ENCODE data around the gene BTBD6. TPM values are rescaled to one million over a fixed set of nuclear protein-coding genes. Genes with fewer than 3 reads are reported as not detected.

Gene BTBD6
- total and polyA plus RNA-seq, 9 donors: 16.6 to 40.1 (median 34.4) TPM

DNA sequence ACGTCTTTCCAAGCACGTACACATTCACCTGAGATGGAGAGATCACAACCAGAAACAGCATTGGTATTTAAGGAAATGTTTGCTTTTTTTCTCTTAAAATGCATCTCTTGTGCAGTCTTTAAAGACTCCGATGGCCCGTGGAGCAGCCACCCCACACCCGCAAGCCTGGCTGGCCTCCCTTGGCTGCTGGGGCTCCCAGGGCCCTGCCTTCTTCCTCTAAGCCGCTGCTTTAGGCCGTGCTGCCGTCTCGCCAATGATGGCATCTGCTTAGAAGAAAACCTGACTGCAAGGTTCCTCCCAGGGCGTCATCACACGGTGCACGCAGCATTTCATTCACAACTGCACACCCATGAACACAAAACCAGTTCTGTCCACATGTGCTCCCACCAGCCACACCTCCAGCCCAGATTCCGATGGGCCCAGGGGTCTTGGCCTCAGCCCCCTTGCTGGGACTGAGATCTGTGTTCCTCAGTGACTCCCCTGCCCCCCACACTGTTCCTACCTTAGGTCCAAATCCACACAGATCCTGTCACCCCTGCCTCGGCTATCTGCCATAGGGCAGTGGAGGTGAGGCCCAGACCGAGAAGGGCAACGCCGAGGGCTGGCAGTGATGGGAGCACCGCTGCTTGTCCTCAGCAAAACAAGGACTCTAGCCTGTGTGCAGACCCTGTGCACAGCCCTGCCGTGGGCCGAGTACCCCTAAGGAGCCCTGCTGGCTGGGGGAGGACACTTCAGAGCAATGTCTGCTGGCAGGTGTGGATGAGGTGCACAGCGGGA lies 4.4 kb downstream of the BTBD6 start:
- Histone ChIP-seq H3K4me1 (ENCODE audit: insufficient read depth) (peaks cover 4% of the 10 kb centered on the region), H3K27ac (no peak overlapping the region), H3K4me3 (no peak overlapping the region), H3K27me3 (no peaks in the 10 kb centered on the region), H3K36me3 (no peaks in the 10 kb centered on the region), H3K9me3 (no peaks in the 10 kb centered on the region)
- intact Hi-C loops (cut with DNase I): no loop called here
- TF ChIP-seq, protein P1, sequence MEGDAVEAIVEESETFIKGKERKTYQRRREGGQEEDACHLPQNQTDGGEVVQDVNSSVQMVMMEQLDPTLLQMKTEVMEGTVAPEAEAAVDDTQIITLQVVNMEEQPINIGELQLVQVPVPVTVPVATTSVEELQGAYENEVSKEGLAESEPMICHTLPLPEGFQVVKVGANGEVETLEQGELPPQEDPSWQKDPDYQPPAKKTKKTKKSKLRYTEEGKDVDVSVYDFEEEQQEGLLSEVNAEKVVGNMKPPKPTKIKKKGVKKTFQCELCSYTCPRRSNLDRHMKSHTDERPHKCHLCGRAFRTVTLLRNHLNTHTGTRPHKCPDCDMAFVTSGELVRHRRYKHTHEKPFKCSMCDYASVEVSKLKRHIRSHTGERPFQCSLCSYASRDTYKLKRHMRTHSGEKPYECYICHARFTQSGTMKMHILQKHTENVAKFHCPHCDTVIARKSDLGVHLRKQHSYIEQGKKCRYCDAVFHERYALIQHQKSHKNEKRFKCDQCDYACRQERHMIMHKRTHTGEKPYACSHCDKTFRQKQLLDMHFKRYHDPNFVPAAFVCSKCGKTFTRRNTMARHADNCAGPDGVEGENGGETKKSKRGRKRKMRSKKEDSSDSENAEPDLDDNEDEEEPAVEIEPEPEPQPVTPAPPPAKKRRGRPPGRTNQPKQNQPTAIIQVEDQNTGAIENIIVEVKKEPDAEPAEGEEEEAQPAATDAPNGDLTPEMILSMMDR (IDR thresholded peaks at IDR 0.05): no peak
- TF ChIP-seq POLR2A (IDR thresholded peaks at IDR 0.05): no peak
- no peak for TF ChIP-seq EP300 (IDR thresholded peaks at IDR 0.05)
- DNase-seq: no peak
- WGBS, 3 donors: 81 to 88% (median 85%) methylated on average over 21 of the region's 21 CpGs

DNA sequence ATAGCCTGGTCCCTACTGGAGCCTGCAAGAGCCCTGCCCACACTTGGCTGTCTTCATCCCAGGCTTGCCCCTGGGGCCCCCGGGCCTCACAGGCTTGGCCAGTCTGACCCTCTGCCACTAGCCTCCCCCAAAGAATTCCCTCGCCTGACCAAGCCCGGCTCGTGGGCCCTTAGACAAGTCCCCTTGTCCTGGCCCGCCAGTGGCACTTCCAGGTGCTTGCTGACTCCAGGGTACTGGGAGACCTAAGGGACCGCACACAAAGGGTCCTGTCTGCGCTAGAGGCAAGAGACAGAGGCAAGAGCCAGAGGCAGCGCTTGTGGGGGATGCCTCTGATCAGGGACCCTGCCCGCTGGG lies 5.0 kb downstream of the BTBD6 start:
- H3K36me3 ChIP-seq: no peaks in the 10 kb centered on the region
- H3K27ac ChIP-seq: no peak overlapping the region
- WGBS, 3 donors: 87 to 91% (median 89%) methylated on average over 9 of the region's 9 CpGs
- H3K4me3 ChIP-seq: no peak overlapping the region
- H3K27me3 ChIP-seq: no peaks in the 10 kb centered on the region
- no peak for DNase-seq
- H3K9me3 ChIP-seq: no peaks in the 10 kb centered on the region
- H3K4me1 ChIP-seq (ENCODE audit: insufficient read depth): peaks cover 1% of the 10 kb centered on the region
- intact Hi-C loops (cut with DNase I): no loop called here
- TF ChIP-seq POLR2A (IDR thresholded peaks at IDR 0.05): no peak

DNA sequence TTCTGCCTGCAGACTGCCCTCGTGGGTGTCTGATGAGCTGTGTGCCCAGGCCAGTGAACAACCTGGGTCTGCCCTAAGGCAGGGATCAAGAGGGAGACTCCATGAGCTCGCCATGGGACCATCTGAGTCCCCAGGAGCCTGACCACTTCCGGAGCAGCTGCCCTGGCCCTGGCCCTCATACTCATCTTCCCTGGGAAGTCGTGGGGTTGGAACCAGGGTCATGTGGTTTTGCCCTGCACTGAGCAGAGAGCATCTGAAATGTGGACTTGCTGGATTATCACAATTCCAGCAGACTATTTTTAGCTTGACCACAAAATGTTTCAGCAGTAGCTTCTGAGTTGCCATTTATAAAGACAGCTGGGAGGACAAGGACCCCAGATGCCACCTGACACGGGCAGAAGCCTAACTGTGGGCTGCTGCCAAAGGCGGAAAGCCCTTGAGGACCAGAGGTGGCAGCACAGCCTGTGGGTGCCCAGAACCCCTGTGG lies 6.7 kb downstream of the BTBD6 start:
- intact Hi-C loops (cut with DNase I): no loop called here
- DNase-seq: no peak
- Histone ChIP-seq H3K27ac (no peak overlapping the region), H3K9me3 (no peaks in the 10 kb centered on the region), H3K4me3 (no peak overlapping the region), H3K4me1 (ENCODE audit: insufficient read depth) (no peaks in the 10 kb centered on the region), H3K27me3 (no peaks in the 10 kb centered on the region), H3K36me3 (no peaks in the 10 kb centered on the region)
- no peak for TF ChIP-seq EP300 (IDR thresholded peaks at IDR 0.05)
- TF ChIP-seq POLR2A (IDR thresholded peaks at IDR 0.05): no peak
- TF ChIP-seq, protein P1 (IDR thresholded peaks at IDR 0.05): no peak
- WGBS, 3 donors: 73 to 76% (median 75%) methylated on average over 6 of the region's 6 CpGs

DNA sequence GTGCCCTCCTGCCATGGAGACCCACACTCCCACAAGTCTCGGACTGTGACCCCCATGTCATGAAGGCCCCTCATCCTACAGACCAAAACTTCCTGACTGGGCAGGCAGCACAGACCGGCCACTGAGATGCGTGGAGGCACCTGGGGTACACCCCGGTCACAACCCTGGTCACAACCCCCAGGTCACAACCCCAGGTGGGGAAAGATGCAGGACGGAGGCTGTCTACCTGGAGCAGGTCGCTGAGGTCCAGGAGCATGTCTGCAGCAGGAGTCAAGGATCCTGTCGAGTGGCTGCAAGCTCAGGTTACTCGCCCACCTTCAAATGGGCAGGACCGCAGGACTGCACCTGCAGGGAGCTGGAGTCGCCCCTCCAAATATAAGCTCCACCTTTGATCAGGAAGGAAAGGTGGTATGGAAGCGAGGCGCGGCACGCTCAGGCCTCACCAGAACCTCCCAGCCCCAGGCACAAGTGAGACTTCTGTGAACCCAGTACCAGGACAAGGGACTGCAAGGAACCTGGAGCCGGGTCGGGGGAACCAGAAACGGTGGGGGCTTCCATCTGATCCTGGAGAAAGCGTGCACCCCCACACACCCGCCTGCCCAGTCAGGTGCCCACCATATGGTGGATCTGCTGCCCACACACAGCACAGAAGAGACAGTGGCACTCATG lies 8.1 kb downstream of the BTBD6 start:
- DNase-seq: no peak
- no peak overlapping the region for H3K4me3 ChIP-seq
- no peak for TF ChIP-seq EP300 (IDR thresholded peaks at IDR 0.05)
- no peak for TF ChIP-seq POLR2A (IDR thresholded peaks at IDR 0.05)
- TF ChIP-seq, protein P1 (IDR thresholded peaks at IDR 0.05): no peak
- no peaks in the 10 kb centered on the region for H3K36me3 ChIP-seq
- no peaks in the 10 kb centered on the region for H3K4me1 ChIP-seq (ENCODE audit: insufficient read depth)
- WGBS, 3 donors: 94 to 96% (median 94%) methylated on average over 19 of the region's 19 CpGs
- no peaks in the 10 kb centered on the region for H3K9me3 ChIP-seq
- intact Hi-C loops (cut with DNase I): no loop called here
- no peaks in the 10 kb centered on the region for H3K27me3 ChIP-seq
- H3K27ac ChIP-seq: no peak overlapping the region

DNA sequence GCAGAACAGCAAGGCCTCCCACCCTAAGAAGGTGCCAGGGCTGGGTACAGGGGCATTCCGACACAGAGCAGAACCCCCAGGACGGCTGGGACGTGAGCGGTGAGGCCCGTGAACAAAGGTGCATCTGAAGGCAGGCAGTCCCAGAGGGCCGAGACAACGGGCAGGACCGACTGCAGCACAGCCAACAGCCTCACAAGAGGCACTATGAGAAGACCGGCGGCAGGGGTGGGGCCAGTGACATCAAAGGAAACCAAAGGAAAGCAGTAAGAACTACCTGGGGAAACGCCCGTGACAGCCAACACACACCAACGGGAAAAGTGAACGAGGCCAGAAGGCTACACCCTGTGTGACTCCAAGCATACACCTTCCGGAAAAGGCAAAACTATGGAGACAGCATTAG lies 9.1 kb downstream of the BTBD6 start:
- no peaks in the 10 kb centered on the region for H3K4me1 ChIP-seq (ENCODE audit: insufficient read depth)
- 88 to 90% (median 89%) methylated on average over 15 of the region's 15 CpGs for WGBS, 3 donors
- DNase-seq: no peak
- intact Hi-C loops (cut with DNase I): no loop called here
- H3K27me3 ChIP-seq: no peaks in the 10 kb centered on the region
- no peak overlapping the region for H3K4me3 ChIP-seq
- TF ChIP-seq, protein P1 (IDR thresholded peaks at IDR 0.05): no peak
- TF ChIP-seq EP300 (IDR thresholded peaks at IDR 0.05) (no peak), POLR2A (IDR thresholded peaks at IDR 0.05) (no peak)
- no peaks in the 10 kb centered on the region for H3K9me3 ChIP-seq
- H3K27ac ChIP-seq: no peak overlapping the region
- H3K36me3 ChIP-seq: no peaks in the 10 kb centered on the region

Data from ovary (tissue), 9 donors.